Mesendoderm (in vitro differentiated cells): ENCODE data around the gene THSD7B.

ENCODE experiments used
- DNase-seq: peaks from one replicate; pipeline ENCODE4 v3.0.0; 2013
- H2AK5ac ChIP-seq: 2 replicates; pipeline ENCODE4 v1.6.1; 2013; ENCODE audit warnings: low read length, inconsistent platforms
- H2BK120ac ChIP-seq: 2 replicates; pipeline ENCODE4 v1.6.1; 2013; ENCODE audit warnings: low read depth, mild to moderate bottlenecking, low read length, moderate library complexity, mixed read lengths
- H2BK15ac ChIP-seq: replicated peaks from 2 replicates; pipeline ENCODE4 v1.6.1; 2013; ENCODE audit warnings: low read depth, mild to moderate bottlenecking, moderate library complexity
- H2BK5ac ChIP-seq: 2 replicates; pipeline ENCODE4 v1.6.1; 2013; ENCODE audit warnings: low read length, inconsistent platforms
- H3K18ac ChIP-seq: 2 replicates; pipeline ENCODE4 v1.6.1; 2013; ENCODE audit warnings: mild to moderate bottlenecking, low read length, mixed read lengths
- H3K23ac ChIP-seq: one replicate; pipeline ENCODE4 v1.6.1; 2013; ENCODE audit warnings: low read length
- H3K27ac ChIP-seq: 2 replicates; pipeline ENCODE4 v1.5.1; 2013; ENCODE audit warnings: low read depth, mild to moderate bottlenecking, inconsistent platforms, low read length, moderate library complexity
- H3K27me3 ChIP-seq: 2 replicates; pipeline ENCODE4 v1.6.1; 2013; ENCODE audit warnings: low read length, control low read depth, mild to moderate bottlenecking, inconsistent platforms; ENCODE audit not compliant: insufficient read depth, poor library complexity
- H3K36me3 ChIP-seq: 2 replicates; pipeline ENCODE4 v1.6.1; 2013; ENCODE audit warnings: low read length, inconsistent platforms; ENCODE audit not compliant: control insufficient read depth, insufficient read depth
- H3K4ac ChIP-seq: one replicate; pipeline ENCODE4 v1.6.1; 2013; ENCODE audit warnings: low read depth, mild to moderate bottlenecking, low read length, moderate library complexity
- H3K4me1 ChIP-seq: 2 replicates; pipeline ENCODE4 v1.6.1; 2013; ENCODE audit warnings: low read depth, low read length, inconsistent platforms; ENCODE audit not compliant: control insufficient read depth
- H3K4me2 ChIP-seq: 2 replicates; pipeline ENCODE4 v1.6.1; 2013; ENCODE audit warnings: low read length
- H3K4me3 ChIP-seq: 2 replicates; pipeline ENCODE4 v1.5.1; 2013; ENCODE audit warnings: mild to moderate bottlenecking, low read length
- H3K56ac ChIP-seq: one replicate; pipeline ENCODE4 v1.6.1; 2013; ENCODE audit warnings: low read length
- H3K79me1 ChIP-seq: 2 replicates; pipeline ENCODE4 v1.6.1; 2013; ENCODE audit warnings: low read length, inconsistent platforms
- H3K79me2 ChIP-seq: 2 replicates; pipeline ENCODE4 v1.6.1; 2013; ENCODE audit warnings: mild to moderate bottlenecking, low read length; ENCODE audit not compliant: control insufficient read depth, insufficient read depth
- H3K9ac ChIP-seq: 2 replicates; pipeline ENCODE4 v1.6.1; 2013; ENCODE audit warnings: low read length, inconsistent platforms
- H4K5ac ChIP-seq: one replicate; pipeline ENCODE4 v1.6.1; 2013; ENCODE audit warnings: low read length
- H4K8ac ChIP-seq: one replicate; pipeline ENCODE4 v1.6.1; 2013; ENCODE audit warnings: low read depth, mild to moderate bottlenecking, control low read depth, low read length, moderate library complexity
- WGBS: extraction: QIAGEN DNeasy Blood & Tissue Kit; methylation state at CpG from one replicate; pipeline ENCODE4 v1.1.7; 2013; ENCODE audit warnings: low lambda C conversion rate, missing lambda C conversion rate; ENCODE audit not compliant: insufficient coverage; ENCODE audit errors: extremely low coverage; 5-methylcytosine and 5-hydroxymethylcytosine counted together

The THSD7B gene

DNA sequence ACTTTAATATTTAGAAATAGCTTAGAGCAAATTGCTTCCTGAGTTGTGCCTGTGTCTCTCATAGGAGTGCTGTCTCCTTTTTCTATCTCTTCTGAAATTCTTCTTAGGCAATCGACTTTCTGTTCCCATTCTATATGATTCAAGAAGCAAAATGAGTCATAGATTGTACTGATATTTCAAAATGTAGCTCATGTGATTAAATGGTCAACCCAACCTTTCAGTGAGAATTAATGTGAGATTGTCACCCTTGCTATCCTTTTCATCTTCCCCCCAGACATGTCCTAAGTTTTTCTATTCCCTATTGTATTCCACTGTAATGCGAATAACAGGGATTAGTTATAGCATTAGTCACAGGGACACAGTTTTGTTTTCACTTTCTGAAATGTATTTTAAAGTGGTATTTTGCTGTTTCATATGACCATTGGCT, 413.6 kb downstream of the THSD7B start:
- Histone ChIP-seq H3K56ac (no peak overlapping the region), H3K27me3 (no peaks in the 10 kb centered on the region), H3K79me2 (no peaks in the 10 kb centered on the region), H2BK120ac (no peak overlapping the region), H3K9ac (no peak overlapping the region), H3K4me2 (no peak overlapping the region), H3K18ac (no peak overlapping the region), H3K4me1 (no peaks in the 10 kb centered on the region), H2BK15ac (no peak overlapping the region), H2AK5ac (no peak overlapping the region), H4K8ac (no peak overlapping the region), H2BK5ac (no peak overlapping the region), H3K27ac (no peak overlapping the region), H3K4ac (no peak overlapping the region), H4K5ac (no peak overlapping the region), H3K79me1 (no peaks in the 10 kb centered on the region), H3K4me3 (no peak overlapping the region), H3K36me3 (no peaks in the 10 kb centered on the region), H3K23ac (no peak overlapping the region)
- peak; percentile 25 for DNase-seq
- no CpG with 5 or more reads among the region's 2 CpGs for WGBS

DNA sequence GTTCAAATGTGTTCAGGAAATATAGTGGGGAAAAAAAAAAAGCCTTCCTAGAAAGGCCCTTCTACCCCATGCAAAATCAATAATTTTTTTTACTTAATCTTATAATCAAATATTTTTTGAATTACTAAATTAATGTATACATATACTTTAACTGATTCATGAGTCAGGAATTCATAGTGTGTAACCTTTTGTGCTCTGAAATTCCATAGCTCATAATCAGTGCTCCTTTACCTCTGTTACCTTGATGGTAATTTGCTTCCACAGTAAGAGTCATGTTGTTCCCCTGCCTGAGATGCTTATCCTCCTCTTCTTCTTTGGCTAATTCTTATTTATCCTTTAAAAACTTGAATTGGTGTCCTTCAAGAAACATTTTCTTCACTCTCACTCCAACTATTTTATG, 414.2 kb downstream of the THSD7B start:
- Histone ChIP-seq H2AK5ac (no peak overlapping the region), H3K79me1 (no peaks in the 10 kb centered on the region), H3K4ac (no peak overlapping the region), H3K56ac (no peak overlapping the region), H2BK120ac (no peak overlapping the region), H3K4me1 (no peaks in the 10 kb centered on the region), H3K23ac (no peak overlapping the region), H2BK5ac (no peak overlapping the region), H3K27ac (no peak overlapping the region), H3K4me2 (no peak overlapping the region), H4K5ac (no peak overlapping the region), H2BK15ac (no peak overlapping the region), H3K27me3 (no peaks in the 10 kb centered on the region), H3K4me3 (no peak overlapping the region), H3K9ac (no peak overlapping the region), H3K18ac (no peak overlapping the region), H4K8ac (no peak overlapping the region), H3K79me2 (no peaks in the 10 kb centered on the region), H3K36me3 (no peaks in the 10 kb centered on the region)
- no peak for DNase-seq

DNA sequence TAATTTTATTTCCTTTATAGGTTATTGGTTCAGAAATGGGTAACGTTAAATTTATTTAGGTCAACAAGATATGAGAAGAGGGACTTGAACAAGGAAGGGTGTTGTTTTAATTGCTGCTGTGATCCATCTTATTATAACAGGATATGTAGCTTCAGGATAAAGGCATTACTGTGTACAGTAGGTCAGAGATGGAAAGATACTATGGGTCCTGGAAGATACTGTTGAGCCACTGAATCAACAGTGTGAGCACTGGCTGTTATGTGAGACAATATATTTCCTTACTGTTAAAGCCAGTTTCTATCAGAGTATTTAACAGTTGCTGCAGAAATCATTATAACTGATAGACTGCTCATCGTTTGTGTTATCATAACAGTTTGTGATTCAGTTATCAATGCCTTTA, 414.7 kb downstream of the THSD7B start:
- H3K23ac ChIP-seq, result no peak overlapping the region
- no peak overlapping the region for H3K4me2 ChIP-seq
- no CpG with 5 or more reads among the region's 2 CpGs for WGBS
- H3K4me1 ChIP-seq, result no peaks in the 10 kb centered on the region
- no peak overlapping the region for H3K27ac ChIP-seq
- no peaks in the 10 kb centered on the region for H3K36me3 ChIP-seq
- no peak overlapping the region for H3K4me3 ChIP-seq
- H4K8ac ChIP-seq, result no peak overlapping the region
- H2BK15ac ChIP-seq, result no peak overlapping the region
- no peak overlapping the region for H4K5ac ChIP-seq
- no peaks in the 10 kb centered on the region for H3K79me1 ChIP-seq
- no peak overlapping the region for H3K4ac ChIP-seq
- no peak overlapping the region for H3K56ac ChIP-seq
- DNase-seq, result no peak
- no peak overlapping the region for H2BK120ac ChIP-seq
- no peaks in the 10 kb centered on the region for H3K79me2 ChIP-seq
- H3K9ac ChIP-seq, result no peak overlapping the region
- no peak overlapping the region for H3K18ac ChIP-seq
- no peak overlapping the region for H2BK5ac ChIP-seq
- H2AK5ac ChIP-seq, result no peak overlapping the region
- no peaks in the 10 kb centered on the region for H3K27me3 ChIP-seq

GRCh38 chr2:137181370-137181769, 416.0 kb downstream of the THSD7B start:
- H2BK15ac ChIP-seq, result no peak overlapping the region
- H4K8ac ChIP-seq, result no peak overlapping the region
- no peaks in the 10 kb centered on the region for H3K79me2 ChIP-seq
- H3K27me3 ChIP-seq, result no peaks in the 10 kb centered on the region
- H4K5ac ChIP-seq, result no peak overlapping the region
- H3K36me3 ChIP-seq, result no peaks in the 10 kb centered on the region
- no peak overlapping the region for H2BK120ac ChIP-seq
- no CpG with 5 or more reads among the region's 1 CpG for WGBS
- no peaks in the 10 kb centered on the region for H3K79me1 ChIP-seq
- H3K9ac ChIP-seq, result no peak overlapping the region
- no peak overlapping the region for H3K23ac ChIP-seq
- DNase-seq, result no peak
- H3K18ac ChIP-seq, result no peak overlapping the region
- no peak overlapping the region for H2BK5ac ChIP-seq
- H3K4me2 ChIP-seq, result no peak overlapping the region
- no peak overlapping the region for H3K4me3 ChIP-seq
- H2AK5ac ChIP-seq, result no peak overlapping the region
- H3K27ac ChIP-seq, result no peak overlapping the region
- H3K4ac ChIP-seq, result no peak overlapping the region
- no peaks in the 10 kb centered on the region for H3K4me1 ChIP-seq
- no peak overlapping the region for H3K56ac ChIP-seq

- H2BK5ac ChIP-seq, result no peak overlapping the region
- no peak overlapping the region for H2AK5ac ChIP-seq
- no peaks in the 10 kb centered on the region for H3K36me3 ChIP-seq
- no peaks in the 10 kb centered on the region for H3K79me1 ChIP-seq
- H3K4me1 ChIP-seq, result no peaks in the 10 kb centered on the region
- H3K9ac ChIP-seq, result no peak overlapping the region
- no peaks in the 10 kb centered on the region for H3K27me3 ChIP-seq
- H3K4me3 ChIP-seq, result no peak overlapping the region
- no peaks in the 10 kb centered on the region for H3K79me2 ChIP-seq
- no peak overlapping the region for H3K23ac ChIP-seq
- no peak overlapping the region for H2BK15ac ChIP-seq
- H3K4ac ChIP-seq, result no peak overlapping the region
- H3K56ac ChIP-seq, result no peak overlapping the region
- H4K5ac ChIP-seq, result no peak overlapping the region
- no peak overlapping the region for H3K4me2 ChIP-seq
- no peak overlapping the region for H4K8ac ChIP-seq
- no peak overlapping the region for H3K27ac ChIP-seq
- H2BK120ac ChIP-seq, result no peak overlapping the region
- no peak for DNase-seq
- WGBS, result no CpG with 5 or more reads among the region's 3 CpGs
- no peak overlapping the region for H3K18ac ChIP-seq
These were observed 416.7 kb downstream of the THSD7B start for GRCh38 chr2:137182071-137182470.

GRCh38 chr2:137183206-137183898, 418.0 kb downstream of the THSD7B start:
- no peak overlapping the region for H2BK15ac ChIP-seq
- no peak overlapping the region for H3K27ac ChIP-seq
- no peaks in the 10 kb centered on the region for H3K36me3 ChIP-seq
- no peak overlapping the region for H3K56ac ChIP-seq
- no peak overlapping the region for H3K4ac ChIP-seq
- H3K79me2 ChIP-seq, result no peaks in the 10 kb centered on the region
- H2AK5ac ChIP-seq, result no peak overlapping the region
- no peak for DNase-seq
- no peak overlapping the region for H3K9ac ChIP-seq
- no peak overlapping the region for H2BK120ac ChIP-seq
- H3K27me3 ChIP-seq, result no peaks in the 10 kb centered on the region
- no peak overlapping the region for H4K5ac ChIP-seq
- no peak overlapping the region for H3K23ac ChIP-seq
- WGBS, result no CpG with 5 or more reads among the region's 3 CpGs
- H3K4me1 ChIP-seq, result no peaks in the 10 kb centered on the region
- no peaks in the 10 kb centered on the region for H3K79me1 ChIP-seq
- no peak overlapping the region for H3K4me3 ChIP-seq
- H3K4me2 ChIP-seq, result no peak overlapping the region
- no peak overlapping the region for H4K8ac ChIP-seq
- H3K18ac ChIP-seq, result no peak overlapping the region
- H2BK5ac ChIP-seq, result no peak overlapping the region
